PC-3 (cell line): ENCODE results near the gene DOC2A. TPM values are rescaled to one million over a fixed set of nuclear protein-coding genes. Genes with fewer than 3 reads are reported as not detected.

Source experiments
- ATAC-seq: fragments of 200-7000 bp; cut with Tn5 transposase; 2 replicates; pipeline ENCODE4 v1.9.1; 2020; ENCODE audit warnings: mild to moderate bottlenecking, moderate library complexity
- BruUV-seq: library from RNA; stranded (reverse); fragments of 400-500 nt; replicated peaks from 2 replicates; lab custom pipeline; 2021; lab: Mats Ljungman, UMichigan
- CTCF ChIA-PET: fragments of 300-600 bp; sonication (Branson Sonifier 250); formaldehyde crosslinking; loops from one replicate; lab custom pipeline; 2022; ENCODE audit warnings: antibody characterized with exemption; lab: Charles Lee
- POLR2A ChIA-PET: fragments of 300-600 bp; sonication (Branson Sonifier 250); formaldehyde crosslinking; loops from one replicate; lab custom pipeline; 2022; ENCODE audit warnings: antibody characterized with exemption; ENCODE audit not compliant: unreplicated experiment; lab: Charles Lee
- DNase-seq: peaks from one replicate; pipeline ENCODE4 v3.0.0-alpha.2; 2015
- H2AFZ ChIP-seq: fragments of 300-600 bp; sonication (generic); 2 replicates; pipeline ENCODE4 v1.6.0; 2016; ENCODE audit warnings: antibody characterized with exemption, low read length
- H3F3A ChIP-seq: fragments of 300-600 bp; sonication (generic); one replicate; pipeline ENCODE4 v1.6.0; 2017; ENCODE audit warnings: antibody characterized with exemption, low read length, control low read depth, mild to moderate bottlenecking; ENCODE audit not compliant: unreplicated experiment
- H3K27ac ChIP-seq: fragments of 300-600 bp; sonication (generic); 2 replicates; pipeline ENCODE4 v1.5.1; 2016; ENCODE audit warnings: mild to moderate bottlenecking, low read length
- H3K27me3 ChIP-seq: fragments of 300-600 bp; sonication (generic); 2 replicates; pipeline ENCODE4 v1.6.1; 2016; ENCODE audit warnings: low read length, mixed read lengths
- H3K36me3 ChIP-seq: fragments of 300-600 bp; sonication (generic); 2 replicates; pipeline ENCODE4 v1.6.1; 2016; ENCODE audit warnings: low read depth, mixed run types, low read length, mixed read lengths
- H3K4me1 ChIP-seq: fragments of 300-600 bp; sonication (generic); 2 replicates; pipeline ENCODE4 v1.5.1; 2016; ENCODE audit warnings: low read length; ENCODE audit not compliant: insufficient read depth
- H3K4me2 ChIP-seq: fragments of 300-600 bp; sonication (generic); 2 replicates; pipeline ENCODE4 v1.6.0; 2016; ENCODE audit warnings: low read length
- H3K4me3 ChIP-seq: fragments of 300-600 bp; sonication (generic); 2 replicates; pipeline ENCODE4 v1.5.1; 2016; ENCODE audit warnings: mild to moderate bottlenecking, low read length, mixed read lengths
- H3K79me2 ChIP-seq: fragments of 300-600 bp; sonication (generic); 2 replicates; pipeline ENCODE4 v1.6.1; 2017; ENCODE audit warnings: low read length, mixed read lengths
- H3K9ac ChIP-seq: fragments of 300-600 bp; sonication (generic); 2 replicates; pipeline ENCODE4 v1.6.0; 2016; ENCODE audit warnings: mild to moderate bottlenecking, low read length
- H3K9me2 ChIP-seq: fragments of 300-600 bp; sonication (generic); replicated peaks from 2 replicates; pipeline ENCODE4 v1.6.1; 2016; ENCODE audit warnings: mixed run types, low read length, mixed read lengths
- H3K9me3 ChIP-seq: fragments of 300-600 bp; sonication (generic); 2 replicates; pipeline ENCODE4 v1.6.1; 2016; ENCODE audit warnings: low read length, mixed read lengths
- H4K20me1 ChIP-seq: fragments of 300-600 bp; sonication (generic); 2 replicates; pipeline ENCODE4 v1.6.1; 2016; ENCODE audit warnings: low read length, mixed read lengths
- EZH2 ChIP-seq: fragments of 300-600 bp; sonication (generic); IDR thresholded peaks from one replicate; pipeline ENCODE4 v1.6.1; 2017; ENCODE audit warnings: antibody characterized with exemption, mild to moderate bottlenecking, low read length; ENCODE audit not compliant: unreplicated experiment
- EZH2phosphoT487 ChIP-seq: fragments of 300-600 bp; sonication (generic); IDR thresholded peaks from 2 replicates; pipeline ENCODE4 v1.6.1; 2018; ENCODE audit warnings: mild to moderate bottlenecking, antibody characterized with exemption, low read length, borderline replicate concordance
- intact Hi-C: fragments of 100-400 bp; cut with micrococcal nuclease; formaldehyde crosslinking; loops from 2 replicates; pipeline ENCODE4 v1.9.0; 2023
- total RNA-seq: library from RNA; depleted of rRNA; stranded (reverse); fragments of >200 nt; gene quantifications from 2 replicates; pipeline ENCODE4 v1.2.3, GENCODE V29; 2014
- TF ChIP-seq, protein P1 (sequence below): fragments of 300-600 bp; sonication (generic); conservative IDR thresholded peaks from 2 replicates; pipeline ENCODE4 v1.5.1; 2017; ENCODE audit warnings: antibody characterized with exemption, low read depth, mild to moderate bottlenecking, low read length

Gene DOC2A
- total RNA-seq, 1 experiment from 2014 or later: 4.6 TPM

DNA sequence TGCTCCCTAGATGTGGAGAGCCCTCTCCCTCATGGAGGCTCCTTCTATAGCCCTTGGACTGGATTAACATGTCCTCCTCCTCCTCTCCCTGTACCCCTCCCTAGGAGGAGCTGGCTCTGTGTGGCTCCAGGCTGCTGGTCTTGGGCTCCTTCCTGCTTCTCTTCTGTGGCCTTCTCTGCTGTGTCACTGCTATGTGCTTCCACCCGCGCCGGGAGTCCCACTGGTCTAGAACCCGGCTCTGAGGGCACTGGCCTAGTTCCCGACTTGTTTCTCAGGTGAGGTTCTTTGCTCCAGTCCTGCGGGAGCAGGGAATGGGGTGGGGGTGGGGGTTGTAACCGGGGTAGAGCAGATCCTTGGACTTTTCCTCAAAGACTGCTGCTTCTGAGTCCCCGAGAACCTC is 39.5 kb downstream of the DOC2A start:
- H3K9me3 ChIP-seq: no peaks in the 10 kb centered on the region
- no TSS peak for BruUV-seq
- intact Hi-C loops: loop anchor here (5.0 kb wide), 1 partner anchor 44 kb away; the partner anchor contains the start of gene KCTD13
- DNase-seq: no peak
- H3K27me3 ChIP-seq: no peaks in the 10 kb centered on the region
- peaks cover 16% of the 10 kb centered on the region for H4K20me1 ChIP-seq
- ChIA-PET POLR2A (no interaction called here), CTCF (no interaction called here)
- ATAC-seq: no peak
- H3K9me2 ChIP-seq: no peaks in the 10 kb centered on the region
- H3K4me1 ChIP-seq: peaks cover 16% of the 10 kb centered on the region
- no peak overlapping the region for H2AFZ ChIP-seq
- no peaks in the 10 kb centered on the region for H3F3A ChIP-seq
- H3K36me3 ChIP-seq: no peaks in the 10 kb centered on the region
- H3K4me3 ChIP-seq: no peak overlapping the region
- H3K9ac ChIP-seq: no peak overlapping the region
- TF ChIP-seq EZH2 (no peak), EZH2phosphoT487 (no peak)
- TF ChIP-seq, protein P1, sequence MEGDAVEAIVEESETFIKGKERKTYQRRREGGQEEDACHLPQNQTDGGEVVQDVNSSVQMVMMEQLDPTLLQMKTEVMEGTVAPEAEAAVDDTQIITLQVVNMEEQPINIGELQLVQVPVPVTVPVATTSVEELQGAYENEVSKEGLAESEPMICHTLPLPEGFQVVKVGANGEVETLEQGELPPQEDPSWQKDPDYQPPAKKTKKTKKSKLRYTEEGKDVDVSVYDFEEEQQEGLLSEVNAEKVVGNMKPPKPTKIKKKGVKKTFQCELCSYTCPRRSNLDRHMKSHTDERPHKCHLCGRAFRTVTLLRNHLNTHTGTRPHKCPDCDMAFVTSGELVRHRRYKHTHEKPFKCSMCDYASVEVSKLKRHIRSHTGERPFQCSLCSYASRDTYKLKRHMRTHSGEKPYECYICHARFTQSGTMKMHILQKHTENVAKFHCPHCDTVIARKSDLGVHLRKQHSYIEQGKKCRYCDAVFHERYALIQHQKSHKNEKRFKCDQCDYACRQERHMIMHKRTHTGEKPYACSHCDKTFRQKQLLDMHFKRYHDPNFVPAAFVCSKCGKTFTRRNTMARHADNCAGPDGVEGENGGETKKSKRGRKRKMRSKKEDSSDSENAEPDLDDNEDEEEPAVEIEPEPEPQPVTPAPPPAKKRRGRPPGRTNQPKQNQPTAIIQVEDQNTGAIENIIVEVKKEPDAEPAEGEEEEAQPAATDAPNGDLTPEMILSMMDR: no peak
- no peak overlapping the region for H3K4me2 ChIP-seq
- H3K27ac ChIP-seq: no peak overlapping the region
- H3K79me2 ChIP-seq: peaks cover 26% of the 10 kb centered on the region

DNA sequence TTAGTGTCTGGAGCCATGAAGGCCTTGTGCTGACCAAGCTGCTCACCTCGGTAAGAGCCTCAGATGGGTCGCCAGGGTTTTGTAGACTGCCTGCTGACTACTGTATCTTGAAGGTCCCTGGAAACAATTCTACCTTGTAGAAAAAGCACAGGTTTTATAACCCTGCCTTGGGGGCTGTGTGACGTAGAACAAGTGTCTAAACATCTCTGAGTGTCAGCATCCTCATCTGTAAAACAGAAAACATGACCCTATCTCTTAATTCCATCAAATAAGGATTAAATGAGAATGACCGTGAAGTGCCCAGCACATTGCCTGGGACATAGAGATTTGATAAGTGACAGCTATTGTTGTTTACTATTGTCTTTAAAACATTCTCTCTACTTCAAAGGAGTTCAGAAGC is 42.6 kb downstream of the DOC2A start:
- Histone ChIP-seq H3K4me1 (no peaks in the 10 kb centered on the region), H4K20me1 (no peaks in the 10 kb centered on the region), H3K27ac (no peak overlapping the region), H3K4me3 (no peak overlapping the region), H3K79me2 (no peaks in the 10 kb centered on the region), H3K9me3 (no peaks in the 10 kb centered on the region), H3K9me2 (no peaks in the 10 kb centered on the region), H2AFZ (no peak overlapping the region), H3K27me3 (no peaks in the 10 kb centered on the region), H3F3A (no peaks in the 10 kb centered on the region), H3K36me3 (no peaks in the 10 kb centered on the region), H3K4me2 (no peak overlapping the region), H3K9ac (no peak overlapping the region)
- ChIA-PET CTCF (no interaction called here), POLR2A (interaction anchor here (0.5 kb wide), 1 partner anchor 24 kb away, joined by 6 read pairs; no protein-coding TSS in a partner anchor)
- intact Hi-C loops: no loop called here
- ATAC-seq (no peak), DNase-seq (no peak)
- BruUV-seq: no TSS peak
- TF ChIP-seq EZH2phosphoT487 (no peak), EZH2 (no peak)
- TF ChIP-seq, protein P1: no peak

DNA sequence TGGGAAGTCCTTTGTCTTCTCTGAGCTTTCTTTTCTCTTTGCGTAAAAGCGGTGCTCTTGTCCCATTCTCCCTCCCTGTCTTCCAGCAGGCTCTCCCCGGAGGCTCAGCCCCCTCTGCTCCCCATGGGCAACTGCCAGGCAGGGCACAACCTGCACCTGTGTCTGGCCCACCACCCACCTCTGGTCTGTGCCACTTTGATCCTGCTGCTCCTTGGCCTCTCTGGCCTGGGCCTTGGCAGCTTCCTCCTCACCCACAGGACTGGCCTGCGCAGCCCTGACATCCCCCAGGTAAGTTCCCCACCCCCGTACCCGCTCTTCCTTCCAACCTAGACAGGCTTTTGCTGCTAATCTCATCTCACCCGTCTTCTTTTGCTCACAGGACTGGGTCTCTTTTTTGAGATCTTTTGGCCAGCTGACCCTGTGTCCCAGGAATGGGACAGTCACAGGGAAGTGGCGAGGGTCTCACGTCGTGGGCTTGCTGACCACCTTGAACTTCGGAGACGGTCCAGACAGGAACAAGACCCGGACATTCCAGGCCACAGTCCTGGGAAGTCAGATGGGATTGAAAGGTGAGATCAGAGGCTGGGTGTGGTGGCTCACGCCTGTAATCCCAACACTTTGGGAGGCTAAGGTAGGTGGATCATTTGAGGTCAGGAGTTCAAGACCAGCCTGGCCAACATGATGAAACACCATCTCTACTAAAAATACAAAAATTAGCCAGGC is 47.6 kb downstream of the DOC2A start:
- CTCF ChIA-PET: no interaction called here

More for the DNA sequence above, 47.6 kb downstream of the DOC2A start:
- H3F3A ChIP-seq: no peaks in the 10 kb centered on the region
- no peaks in the 10 kb centered on the region for H3K36me3 ChIP-seq
- H3K79me2 ChIP-seq: no peaks in the 10 kb centered on the region
- ATAC-seq: no peak
- no peak for TF ChIP-seq EZH2phosphoT487
- TF ChIP-seq, protein P1: no peak
- TF ChIP-seq EZH2: no peak
- POLR2A ChIA-PET: interaction anchor here (0.8 kb wide), 1 partner anchor 64 kb away, joined by 5 read pairs; the partner anchor contains the start of gene SEZ6L2
- DNase-seq: no peak
- H3K4me2 ChIP-seq: peak overlapping the region; percentile 98
- no peaks in the 10 kb centered on the region for H3K9me3 ChIP-seq
- H3K4me3 ChIP-seq: no peak overlapping the region; the same call in 1 of the 2 replicates
- no peaks in the 10 kb centered on the region for H4K20me1 ChIP-seq
- H3K4me1 ChIP-seq: peaks cover 11% of the 10 kb centered on the region
- peak overlapping the region; percentile 96 for H2AFZ ChIP-seq
- H3K9ac ChIP-seq: 0 out of 2 replicates have a peak overlapping the region, but pooled peaks have one; percentile 90
- intact Hi-C loops: no loop called here
- H3K27me3 ChIP-seq: no peaks in the 10 kb centered on the region
- no peaks in the 10 kb centered on the region for H3K9me2 ChIP-seq
- no TSS peak for BruUV-seq
- no peak overlapping the region for H3K27ac ChIP-seq
